H54 (cell line): Measurements from ENCODE around the gene LRRC38.

Experiments
- DNase-seq: peaks from one replicate; pipeline ENCODE4 v3.0.0; 2011; ENCODE audit warnings: low spot score, mixed read lengths; ENCODE audit not compliant: insufficient read length
- FAIRE-seq: peaks from 3 replicates; lab custom pipeline; 2011; peaks lifted over from hg19 to GRCh38; lab: Jason Lieb, UNC
- POLR2A ChIP-seq: IDR thresholded peaks from 2 replicates; pipeline ENCODE4 v1.6.1; 2011; ENCODE audit warnings: low read depth, mild to moderate bottlenecking, low read length

Gene LRRC38

DNA sequence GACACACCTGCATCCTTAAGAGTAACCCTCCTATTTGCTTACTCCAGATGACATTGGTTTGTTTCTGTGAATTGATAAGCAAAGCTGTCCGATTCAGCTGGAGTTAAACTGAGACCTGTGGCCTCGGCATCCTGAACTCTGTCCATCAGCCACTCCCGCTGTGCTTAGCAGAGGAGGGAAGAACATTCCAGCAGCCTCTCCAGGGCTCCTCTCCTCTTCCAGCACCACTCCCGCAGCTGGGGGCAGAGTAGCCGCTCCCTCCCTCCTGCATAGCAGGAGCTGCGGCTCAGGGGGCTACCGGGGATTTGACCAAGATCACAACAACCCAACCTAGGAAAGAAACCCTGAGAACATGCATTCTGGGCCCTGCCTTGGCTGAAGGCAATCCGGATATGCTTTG lies 8.8 kb downstream of the LRRC38 start:
- FAIRE-seq = no peak
- DNase-seq = no peak
- TF ChIP-seq POLR2A = no peak

GRCh38 chr1:13500806-13501205 lies 13.0 kb downstream of the LRRC38 start:
- TF ChIP-seq POLR2A = no peak
- DNase-seq (no peak), FAIRE-seq (no peak)

DNA sequence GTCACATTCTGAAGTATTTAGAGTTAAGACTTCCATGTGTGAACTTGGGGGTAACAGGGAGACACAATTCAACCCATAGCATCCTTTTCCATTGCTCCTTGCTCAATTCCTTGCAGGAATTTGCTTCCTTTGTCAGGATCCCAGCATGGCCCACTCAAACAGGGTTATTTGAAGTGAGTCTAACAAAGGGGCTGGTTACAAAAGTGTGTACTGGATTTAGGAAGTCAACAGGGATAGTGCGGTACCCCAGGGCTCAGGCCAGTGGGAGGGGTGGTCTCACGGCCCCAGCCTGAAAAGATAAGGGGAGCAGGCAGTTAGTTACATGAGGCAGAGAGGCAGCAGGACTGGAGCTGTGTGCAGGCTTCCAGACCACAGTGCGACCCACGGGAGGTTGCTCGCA lies 14.4 kb downstream of the LRRC38 start:
- no peak for DNase-seq
- no peak for FAIRE-seq
- no peak for TF ChIP-seq POLR2A

DNA sequence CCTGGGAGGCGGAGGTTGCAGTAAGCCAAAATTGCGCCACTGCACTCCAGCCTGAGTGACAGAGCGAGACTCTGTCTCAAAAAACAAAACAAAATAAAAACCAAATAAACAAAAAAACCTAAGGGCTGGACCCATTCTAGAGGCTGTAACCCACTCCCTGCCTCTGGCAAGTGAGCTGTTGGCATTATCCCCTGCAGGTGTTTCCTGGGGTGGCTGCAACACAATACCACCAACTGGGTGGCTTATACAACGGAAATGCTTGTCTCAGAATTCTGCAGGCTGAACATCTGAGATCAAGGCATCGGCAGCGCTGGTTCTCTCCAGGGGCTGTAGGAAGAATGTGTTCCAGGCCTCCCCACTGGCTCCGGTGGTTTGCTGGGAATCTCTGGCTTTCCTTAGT lies 15.2 kb downstream of the LRRC38 start:
- TF ChIP-seq POLR2A = no peak
- DNase-seq = no peak
- no peak for FAIRE-seq

GRCh38 chr1:13495186-13495585 lies 18.6 kb downstream of the LRRC38 start:
- no peak for TF ChIP-seq POLR2A
- DNase-seq (no peak), FAIRE-seq (no peak)

GRCh38 chr1:13494712-13495111 lies 19.1 kb downstream of the LRRC38 start:
- FAIRE-seq (no peak), DNase-seq (no peak)
- TF ChIP-seq POLR2A = no peak

DNA sequence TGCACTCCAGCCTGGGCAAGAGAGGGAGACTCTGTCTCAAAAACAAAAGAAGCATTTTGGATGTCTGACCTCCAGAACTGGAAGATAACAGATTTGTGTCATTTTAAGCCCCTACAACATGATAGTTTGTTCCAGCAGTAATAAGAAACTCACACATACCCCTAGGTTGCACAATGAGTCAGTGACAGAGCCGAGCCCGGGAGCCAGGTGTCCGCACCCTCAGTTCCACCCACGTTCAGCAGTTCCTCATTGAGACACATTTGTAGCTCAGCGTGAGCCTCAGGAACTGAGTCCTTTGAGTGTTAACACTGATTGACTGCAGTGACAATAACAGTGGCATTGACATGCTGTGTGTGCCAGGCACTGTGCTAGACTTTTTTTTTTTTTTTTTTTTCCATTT lies 19.8 kb downstream of the LRRC38 start:
- TF ChIP-seq POLR2A = no peak
- DNase-seq = no peak
- FAIRE-seq = no peak

GRCh38 chr1:13492711-13493110 lies 21.1 kb downstream of the LRRC38 start:
- DNase-seq = no peak
- no peak for FAIRE-seq

GRCh38 chr1:13487957-13488356 lies 25.8 kb downstream of the LRRC38 start:
- DNase-seq (no peak), FAIRE-seq (no peak)
- TF ChIP-seq POLR2A = no peak

More at GRCh38 chr1:13492711-13493110, 21.1 kb downstream of the LRRC38 start:
- no peak for TF ChIP-seq POLR2A

GRCh38 chr1:13487143-13487868 lies 26.5 kb downstream of the LRRC38 start:
- no peak for TF ChIP-seq POLR2A
- DNase-seq (no peak), FAIRE-seq (no peak)

DNA sequence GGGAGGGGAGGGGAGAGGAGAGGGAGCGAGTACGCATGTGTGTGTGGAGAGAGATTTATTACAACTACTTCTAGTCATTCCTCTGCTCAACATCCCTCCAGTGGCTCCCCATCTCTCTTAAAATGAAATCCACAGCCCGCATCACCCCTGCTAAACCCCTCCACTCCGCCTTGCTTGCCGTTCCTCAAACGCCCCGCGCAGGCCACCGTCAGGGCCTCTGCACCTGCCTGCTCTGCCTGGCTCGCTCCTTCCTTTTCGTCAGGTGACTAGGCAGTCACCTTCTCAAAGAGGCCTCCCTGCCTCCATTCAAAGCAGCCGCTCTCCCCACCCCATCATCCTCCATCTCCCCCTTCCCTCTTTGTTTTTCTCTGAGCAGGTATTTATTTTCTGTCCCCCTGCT lies 29.9 kb downstream of the LRRC38 start:
- TF ChIP-seq POLR2A = no peak
- DNase-seq (no peak), FAIRE-seq (no peak)

DNA sequence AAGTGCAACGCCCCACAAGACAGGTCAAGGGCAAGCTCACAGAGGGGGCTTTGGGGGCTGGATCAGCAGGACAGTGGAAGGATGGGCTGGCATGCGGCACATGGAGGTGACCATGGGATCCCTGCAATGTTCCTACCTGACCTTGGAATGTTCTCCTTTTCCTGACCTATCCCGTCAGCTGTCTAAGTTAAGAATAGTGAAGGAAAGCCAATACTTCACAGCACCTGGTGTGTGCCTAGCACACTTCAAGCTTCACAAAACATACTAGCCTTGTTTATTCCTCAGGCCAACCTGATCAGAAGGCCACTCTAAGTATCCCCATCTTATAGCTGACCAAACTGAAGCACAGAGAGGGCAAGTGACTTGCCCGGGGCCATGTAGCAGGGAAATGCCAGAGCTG lies 31.2 kb downstream of the LRRC38 start:
- DNase-seq (no peak), FAIRE-seq (no peak)
- TF ChIP-seq POLR2A = no peak

DNA sequence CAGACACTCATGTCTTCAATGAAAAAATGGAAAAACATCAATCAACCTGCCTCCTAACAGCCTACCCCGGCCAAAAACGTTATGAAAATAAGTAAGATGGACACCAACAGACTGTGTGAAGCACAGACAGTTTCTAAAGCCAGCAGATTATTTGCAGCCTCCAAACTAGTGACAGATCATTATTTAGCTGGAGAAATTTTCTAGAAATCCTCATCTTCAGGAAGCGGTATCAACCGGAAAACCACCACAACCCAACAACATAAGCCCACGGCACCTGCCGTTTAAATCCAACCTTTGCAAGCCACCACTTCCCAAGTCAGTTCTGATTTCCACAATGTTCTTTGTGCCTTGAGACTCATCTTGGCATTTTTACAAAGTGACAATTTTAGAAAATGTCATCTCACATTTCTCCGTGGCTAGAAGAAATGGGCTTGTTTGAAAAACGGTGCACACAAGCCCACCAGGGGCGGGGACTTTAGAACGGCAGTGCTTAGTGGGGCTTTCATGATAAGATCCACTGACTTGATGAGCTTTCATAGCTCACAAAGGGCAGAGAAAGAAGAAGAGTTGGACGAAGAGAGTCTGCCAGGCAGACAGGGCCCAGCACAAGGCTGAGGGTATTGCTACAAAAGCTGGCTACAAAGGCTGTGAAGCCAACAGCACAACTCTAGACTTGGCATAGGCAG lies 34.5 kb downstream of the LRRC38 start:
- DNase-seq (no peak), FAIRE-seq (no peak)
- TF ChIP-seq POLR2A = no peak

GRCh38 chr1:13478692-13479091 lies 35.1 kb downstream of the LRRC38 start:
- TF ChIP-seq POLR2A = no peak
- no peak for DNase-seq
- FAIRE-seq = no peak

DNA sequence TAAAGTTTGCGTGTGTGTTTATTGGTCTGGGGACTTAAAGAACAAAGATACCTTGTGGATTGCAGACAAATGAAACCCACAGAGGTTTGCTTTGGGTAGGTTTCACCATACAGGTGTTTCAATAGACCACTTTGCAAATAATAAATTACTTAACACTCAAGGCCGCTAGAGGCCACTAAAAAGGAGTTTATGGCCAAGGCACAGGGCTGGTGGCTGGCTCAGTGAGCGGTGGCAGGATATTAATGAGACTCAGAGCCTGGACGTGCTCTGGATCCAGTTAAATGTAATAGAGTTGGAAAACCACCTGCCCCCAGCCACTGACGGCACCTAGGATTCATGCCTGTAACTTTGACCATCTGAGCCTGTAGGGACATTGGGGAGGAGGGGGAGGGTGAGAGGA lies 44.5 kb downstream of the LRRC38 start:
- no peak for TF ChIP-seq POLR2A
- FAIRE-seq (no peak), DNase-seq (no peak)
